DMS 273 treated with DMSO at 0.1 percent for 48 hours (cell line): ENCODE measurements around the gene ZNF335.
"Not testable (repeated sequence)": the region's sequence is repeated elsewhere in the genome, so short reads cannot be mapped to it uniquely, and the experiment has no call there.

Source experiments
- DNase-seq: peaks from one replicate; lab custom pipeline; 2025; lab: John Stamatoyannopoulos, UW

Gene ZNF335

DNA sequence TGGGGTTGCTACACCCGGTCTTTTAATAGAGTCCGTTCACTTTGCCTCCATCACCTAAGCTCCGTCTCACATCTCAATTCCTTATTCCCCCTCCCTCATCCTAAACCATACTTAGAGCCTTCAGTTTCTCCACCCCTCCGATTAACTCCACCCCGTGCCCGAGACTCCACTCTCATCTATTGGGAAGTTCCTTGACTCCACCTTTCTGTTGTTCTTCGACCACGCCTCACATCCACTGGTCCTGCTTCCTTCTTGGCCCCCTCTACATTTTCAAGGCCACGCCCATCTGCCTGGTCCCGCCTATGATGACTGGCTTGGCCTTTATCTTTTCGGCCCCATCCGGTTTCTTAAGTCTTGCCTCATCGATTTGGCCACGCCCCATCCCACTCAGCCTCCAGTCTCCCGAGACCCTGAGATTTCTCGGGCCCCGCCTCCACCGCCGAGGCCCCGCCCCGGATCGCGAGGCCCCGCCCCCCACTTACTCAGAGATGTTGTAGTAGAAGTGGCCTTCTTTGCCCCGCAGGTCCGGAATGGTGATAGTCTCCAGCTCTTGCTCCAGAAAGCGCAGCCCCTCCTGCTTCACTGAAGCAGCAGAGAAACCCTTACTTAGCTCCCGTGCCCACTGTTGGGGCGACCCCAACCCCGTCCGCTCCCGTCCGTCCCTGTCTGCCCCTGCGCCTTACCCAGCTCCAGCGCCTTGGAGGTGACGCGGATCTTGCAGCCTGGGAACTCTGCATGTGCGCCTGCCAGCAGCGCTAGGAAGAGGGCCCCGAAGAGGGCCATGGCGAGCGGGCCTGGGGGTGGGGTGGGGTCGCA is 61.1 kb downstream of the ZNF335 start:
- peak; percentile 53 for DNase-seq

DNA sequence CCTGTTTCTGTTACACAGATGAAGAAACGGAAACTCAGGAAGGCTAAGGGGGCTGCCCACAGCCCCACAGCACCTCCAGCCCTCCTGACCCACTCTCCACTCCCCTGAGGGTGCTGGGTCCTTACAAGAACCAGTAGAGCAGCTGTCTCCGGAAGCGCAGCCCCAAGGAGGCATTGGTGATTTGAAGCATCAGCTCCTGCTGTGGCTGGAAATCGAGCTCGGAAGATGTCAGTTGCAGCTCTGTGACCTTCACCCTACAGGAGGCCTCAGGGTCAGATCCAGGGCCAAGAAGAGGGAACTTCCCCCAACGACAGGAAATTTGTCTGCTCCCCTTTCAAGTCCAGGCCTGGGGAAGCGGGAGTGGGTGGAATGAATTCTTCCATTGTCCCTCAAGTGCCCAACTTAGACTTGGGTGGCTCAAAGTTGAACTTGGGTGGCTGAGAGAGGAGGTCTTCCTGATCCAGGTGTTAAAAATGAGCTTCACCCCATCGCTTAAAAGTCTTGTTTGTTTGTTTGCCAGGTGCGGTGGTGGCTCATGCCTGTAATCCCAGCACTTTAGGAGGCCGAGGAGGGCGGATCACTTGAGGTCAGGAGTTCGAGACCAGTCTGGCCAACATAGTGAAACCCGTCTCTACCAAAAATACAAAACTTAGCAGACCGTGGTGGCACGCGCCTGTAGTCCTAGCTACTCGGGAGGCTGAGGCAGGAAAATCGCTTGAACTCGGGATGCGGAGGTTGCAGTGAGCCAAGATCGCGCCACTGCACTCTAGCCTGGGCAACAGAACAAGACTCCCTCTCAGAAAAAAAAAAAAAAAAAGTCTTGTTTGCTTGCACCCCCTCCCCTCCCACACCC is 62.0 kb downstream of the ZNF335 start:
- DNase-seq, result no peak

DNA sequence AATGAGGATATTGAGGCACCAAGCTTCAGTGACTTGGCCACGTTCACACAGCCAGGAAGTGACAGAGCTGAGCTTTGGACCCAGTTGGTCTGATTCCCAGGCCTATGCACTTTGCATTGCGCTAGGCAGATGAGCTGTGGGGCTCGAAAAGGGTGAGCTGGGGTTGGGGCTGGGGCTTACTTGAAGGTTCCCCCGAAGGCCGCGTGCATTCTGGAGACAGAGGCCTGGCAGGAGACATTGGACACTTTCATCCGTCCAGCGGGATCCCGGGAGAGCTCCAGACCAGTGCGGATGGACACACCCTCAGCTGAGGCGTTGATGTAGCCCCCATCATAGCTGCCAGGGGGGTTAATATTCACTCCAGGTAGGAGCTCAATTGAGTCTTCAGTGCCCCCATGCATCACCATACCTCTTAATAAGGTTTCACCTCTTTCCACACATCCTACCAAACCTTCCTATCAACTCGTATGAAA is 62.6 kb downstream of the ZNF335 start:
- DNase-seq, result no peak

DNA sequence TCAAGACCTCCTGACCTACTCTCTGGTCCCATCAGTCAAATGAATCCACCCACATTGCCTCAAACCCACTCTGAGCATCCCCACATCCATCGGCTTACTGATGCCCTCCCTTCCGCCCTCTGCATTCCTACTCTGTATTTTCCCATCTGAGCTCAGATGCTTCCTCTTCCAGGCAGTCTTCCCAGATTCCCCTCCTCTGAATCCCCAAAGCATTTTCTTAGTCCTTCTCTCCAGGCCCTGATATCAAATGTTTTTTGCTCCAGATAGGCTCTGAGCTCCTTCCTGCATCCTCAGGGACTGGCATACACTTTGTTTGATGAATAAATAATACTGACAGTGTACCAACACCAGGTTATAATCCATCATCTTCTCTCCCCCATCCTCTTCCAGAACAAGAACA is 63.9 kb downstream of the ZNF335 start:
- DNase-seq, result no peak

DNA sequence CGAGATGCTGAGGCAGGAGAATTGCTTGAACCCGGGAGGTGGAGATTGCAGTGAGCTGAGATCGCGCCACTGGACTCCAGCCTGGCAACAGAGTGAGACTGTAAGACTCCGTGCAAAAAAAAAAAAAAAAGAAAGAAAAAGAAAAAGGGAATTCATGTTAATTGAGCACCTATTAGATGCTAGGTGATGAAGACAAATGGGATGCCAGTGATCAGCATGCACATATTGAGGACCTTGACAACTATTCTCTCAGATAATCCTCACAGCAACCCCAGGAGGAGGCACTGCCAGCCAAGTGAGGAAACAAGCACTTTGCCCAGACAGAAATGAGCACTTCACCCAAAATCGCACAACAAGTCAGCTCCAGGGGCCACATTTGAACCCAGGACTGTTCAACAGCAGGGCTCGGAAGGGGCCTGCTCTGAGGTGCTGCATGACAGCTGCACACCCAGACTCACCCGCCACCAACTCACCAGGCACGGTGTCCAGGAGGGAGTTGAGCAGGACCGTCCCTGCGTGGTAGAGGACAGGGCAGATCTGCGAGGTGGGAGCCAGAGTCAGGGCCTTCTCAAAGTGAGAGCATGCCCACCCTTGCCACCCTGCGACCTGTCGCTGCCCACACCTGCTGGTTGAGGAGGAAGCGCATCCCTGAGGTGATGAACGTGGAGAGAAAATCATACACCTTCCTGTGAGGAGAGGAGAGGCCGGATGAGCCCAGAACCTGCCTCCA is 64.6 kb downstream of the ZNF335 start:
- no peak for DNase-seq

DNA sequence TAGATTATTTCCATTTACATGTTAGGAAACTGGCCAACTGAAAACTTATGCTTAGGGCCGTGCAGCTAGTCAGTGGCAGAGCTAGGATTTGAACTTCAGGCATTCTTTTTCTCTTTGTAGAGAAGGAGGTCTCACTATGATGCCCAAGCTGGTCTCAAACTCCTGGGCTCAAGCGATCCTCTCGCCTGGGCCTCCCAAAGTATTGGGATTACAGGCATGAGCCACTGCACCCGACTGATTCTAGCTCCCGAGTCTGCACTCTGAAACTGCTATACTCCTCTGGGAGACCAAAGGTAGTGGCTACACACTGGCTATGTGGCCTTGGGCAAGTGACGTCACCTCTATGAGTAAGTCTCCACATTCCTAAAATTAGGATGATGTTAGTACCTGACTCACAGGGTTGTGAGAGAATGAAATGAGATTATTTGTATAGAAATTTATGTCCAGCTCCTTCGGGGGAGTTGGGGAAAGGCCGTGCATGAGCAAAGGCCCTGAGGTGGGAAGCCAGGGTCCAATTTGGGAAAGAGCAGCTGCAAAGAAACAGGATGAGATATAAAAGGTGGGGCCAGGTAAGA is 66.4 kb downstream of the ZNF335 start:
- no peak for DNase-seq

DNA sequence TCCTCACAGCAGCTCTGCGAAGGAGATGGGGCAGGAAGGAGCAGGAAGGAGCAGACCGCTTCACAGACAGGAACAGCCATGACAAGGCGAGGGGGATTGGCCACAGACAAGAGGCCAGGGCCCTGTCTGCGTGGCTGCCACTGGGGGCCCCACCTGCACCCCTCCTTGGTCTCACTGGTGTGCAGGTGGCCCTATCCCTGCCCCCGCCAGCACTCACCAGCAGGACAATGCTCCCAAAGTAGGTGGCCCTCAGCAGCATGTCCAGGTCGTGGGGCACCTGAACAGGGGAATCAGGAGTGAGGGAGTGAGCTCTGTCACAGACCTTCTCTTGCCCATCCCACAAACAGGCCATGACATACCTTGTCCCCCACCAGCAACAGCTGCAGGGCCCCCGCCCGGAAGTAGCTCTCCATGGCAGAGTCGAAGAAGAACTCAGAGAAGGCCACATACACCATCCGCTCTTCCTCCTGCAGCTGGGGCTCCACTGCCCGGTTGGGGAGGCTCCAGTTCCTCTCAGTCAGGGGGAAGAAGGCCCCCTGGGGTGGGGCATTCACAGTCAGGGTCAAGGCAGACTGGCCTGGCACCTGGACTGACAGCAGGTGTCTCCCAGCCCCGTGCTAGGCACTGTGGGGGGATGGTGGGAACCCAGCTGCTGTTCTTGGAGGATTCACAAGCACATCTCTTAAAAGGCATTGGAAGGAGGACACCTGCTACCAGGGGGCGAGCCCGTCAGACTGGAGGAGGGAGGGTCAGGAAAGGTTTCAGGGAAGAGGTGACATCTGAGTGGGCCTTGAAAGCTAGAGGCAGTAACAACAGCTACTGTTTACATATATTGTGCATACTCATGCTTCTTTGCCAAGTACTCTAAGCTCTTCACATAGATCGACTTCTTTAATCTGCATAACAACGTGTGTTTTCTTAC is 67.2 kb downstream of the ZNF335 start:
- no peak for DNase-seq

DNA sequence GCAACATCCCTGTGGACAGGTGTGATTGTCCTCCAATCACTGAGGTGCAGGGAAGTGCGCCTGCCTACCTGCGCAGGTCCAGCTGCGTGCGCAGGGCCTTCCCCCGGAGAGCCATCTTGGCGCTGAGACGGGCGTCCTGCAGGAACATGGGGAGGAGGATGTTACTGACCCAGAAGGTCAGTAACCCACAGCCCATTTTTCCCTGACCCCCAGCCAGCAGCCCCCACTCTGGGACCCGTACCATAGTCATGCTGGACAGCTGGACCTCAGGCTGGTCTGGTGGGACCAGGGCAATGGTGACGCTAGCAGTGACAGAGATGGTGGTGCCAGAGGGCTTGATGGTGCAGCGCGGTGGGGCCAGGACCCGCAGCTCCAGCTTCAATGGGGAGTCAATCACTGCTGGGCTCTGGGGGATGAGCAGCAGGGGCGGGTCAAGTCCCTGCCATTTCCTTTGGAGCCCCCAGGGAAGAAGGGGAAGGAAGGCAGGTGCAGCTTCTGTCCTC is 69.8 kb downstream of the ZNF335 start:
- DNase-seq, result no peak

DNA sequence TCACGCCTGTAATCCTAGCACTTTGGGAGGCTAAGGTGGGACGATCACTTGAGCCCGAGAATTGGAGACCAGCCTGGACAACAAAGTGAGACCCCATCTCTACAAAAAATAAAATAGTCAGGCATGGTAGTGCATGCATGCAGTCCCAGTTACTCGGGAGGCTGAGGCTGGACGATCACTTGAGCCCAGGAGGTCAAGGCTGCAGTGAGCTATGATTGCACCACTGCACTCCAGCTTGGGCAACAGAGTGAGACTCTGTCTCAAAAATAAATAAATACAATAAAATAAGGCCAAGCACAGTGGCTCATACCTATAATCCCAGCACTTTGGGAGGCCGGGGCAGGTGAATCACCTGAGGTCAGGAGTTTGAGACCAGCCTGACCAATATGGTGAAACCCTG is 70.7 kb downstream of the ZNF335 start:
- not testable (repeated sequence) for DNase-seq

DNA sequence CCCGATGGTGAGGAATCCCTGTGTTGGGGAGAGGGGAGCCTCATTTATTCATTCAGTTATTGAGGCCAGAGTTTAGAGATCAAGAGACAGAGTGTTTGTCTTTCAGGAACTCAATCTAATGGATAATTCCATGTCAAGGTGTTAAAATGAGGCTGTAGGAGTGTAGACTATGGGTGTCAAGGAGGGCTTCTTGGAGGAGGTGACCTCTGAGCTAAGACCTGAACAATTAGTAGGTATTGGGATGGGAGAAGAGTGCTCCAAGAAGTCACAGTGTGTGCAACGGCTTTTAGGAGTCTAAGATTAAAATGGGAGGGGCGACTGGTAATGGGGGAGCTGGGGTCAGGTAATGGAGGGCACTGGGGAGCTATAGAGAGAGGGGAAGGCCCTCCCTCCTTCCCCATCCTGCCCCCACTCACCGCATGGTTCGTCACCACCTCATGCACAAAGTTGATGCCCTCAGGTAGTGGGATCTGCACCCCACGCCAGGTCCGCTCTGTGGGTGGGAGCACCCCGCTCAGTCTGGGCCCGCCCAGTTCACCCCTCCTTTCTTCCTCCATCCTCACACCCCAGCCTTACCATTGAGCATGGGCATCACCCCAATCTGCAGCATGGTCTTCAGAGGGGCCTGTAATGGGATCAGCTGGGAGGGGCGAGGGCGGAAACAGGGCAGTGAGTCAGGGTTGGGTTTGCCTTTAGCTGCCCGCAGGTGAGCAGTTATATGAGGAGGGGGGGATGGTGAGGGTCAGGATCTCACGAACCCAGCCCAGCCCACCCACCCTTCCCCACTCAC is 72.8 kb downstream of the ZNF335 start:
- no peak for DNase-seq
